GM18526 (cell line): Measurements from ENCODE around the gene LIMCH1.

Experiments
- POLR2A ChIP-seq: IDR thresholded peaks from 3 replicates; pipeline ENCODE4 v1.6.1; 2011; ENCODE audit not compliant: insufficient read length; ENCODE audit errors: extremely low read depth

LIMCH1 gene

GRCh38 chr4:41658163-41658562, 120.2 kb downstream of the LIMCH1 start:
- TF ChIP-seq POLR2A: no peak

GRCh38 chr4:41660352-41660751, 122.4 kb downstream of the LIMCH1 start:
- TF ChIP-seq POLR2A: no peak

GRCh38 chr4:41661442-41662076, 123.6 kb downstream of the LIMCH1 start:
- TF ChIP-seq POLR2A: no peak

GRCh38 chr4:41665636-41666207, 127.8 kb downstream of the LIMCH1 start:
- TF ChIP-seq POLR2A: no peak

GRCh38 chr4:41668024-41668423, 130.1 kb downstream of the LIMCH1 start:
- TF ChIP-seq POLR2A: no peak

- TF ChIP-seq POLR2A: no peak
These were observed 132.6 kb downstream of the LIMCH1 start for GRCh38 chr4:41670530-41670929.

- no peak for TF ChIP-seq POLR2A
These were observed 133.0 kb downstream of the LIMCH1 start for GRCh38 chr4:41670982-41671381.

- no peak for TF ChIP-seq POLR2A
These were observed 140.3 kb downstream of the LIMCH1 start for GRCh38 chr4:41678086-41678816.

GRCh38 chr4:41678951-41679350, 141.0 kb downstream of the LIMCH1 start:
- TF ChIP-seq POLR2A: no peak

GRCh38 chr4:41679991-41680390, 142.0 kb downstream of the LIMCH1 start:
- TF ChIP-seq POLR2A: no peak

GRCh38 chr4:41681054-41681453, 143.1 kb downstream of the LIMCH1 start:
- no peak for TF ChIP-seq POLR2A

GRCh38 chr4:41683326-41683725, 145.4 kb downstream of the LIMCH1 start:
- TF ChIP-seq POLR2A: no peak

GRCh38 chr4:41686893-41687292, 148.9 kb downstream of the LIMCH1 start:
- TF ChIP-seq POLR2A: no peak

- no peak for TF ChIP-seq POLR2A
These were observed 150.0 kb downstream of the LIMCH1 start for GRCh38 chr4:41687971-41688370.

GRCh38 chr4:41692717-41693345, 154.9 kb downstream of the LIMCH1 start:
- TF ChIP-seq POLR2A: no peak

- no peak for TF ChIP-seq POLR2A
These were observed 155.7 kb downstream of the LIMCH1 start for GRCh38 chr4:41693629-41694028.
